ENCODE data around the gene IFNL1.
"Not testable (repeated sequence)": the region's sequence is repeated elsewhere in the genome, so short reads cannot be mapped to it uniquely, and the experiment has no call there.

Gene IFNL1

GRCh38 chr19:39296055-39296645, at the start of gene IFNL1:
Gene IFNL1 (plus strand): TSS chr19:39296407. CDS start chr19:39296422, 15 bp downstream.
- FAIRE-seq = no peak
- DNase-seq (ENCODE audit: insufficient read length, low spot score) = no peak

GRCh38 chr19:39246951-39247669, 49.1 kb upstream of the IFNL1 start:
- no peak for DNase-seq (ENCODE audit: insufficient read length, low spot score)
- FAIRE-seq = no peak

GRCh38 chr19:39247701-39248664, 48.2 kb upstream of the IFNL1 start:
- FAIRE-seq = no peak
- DNase-seq (ENCODE audit: insufficient read length, low spot score) = no peak

GRCh38 chr19:39248806-39249205, 47.4 kb upstream of the IFNL1 start, which contains the start of gene IFNL4:
Gene IFNL4 (minus strand): TSS chr19:39248856.
- FAIRE-seq = no peak
- DNase-seq (ENCODE audit: insufficient read length, low spot score) = no peak

DNA sequence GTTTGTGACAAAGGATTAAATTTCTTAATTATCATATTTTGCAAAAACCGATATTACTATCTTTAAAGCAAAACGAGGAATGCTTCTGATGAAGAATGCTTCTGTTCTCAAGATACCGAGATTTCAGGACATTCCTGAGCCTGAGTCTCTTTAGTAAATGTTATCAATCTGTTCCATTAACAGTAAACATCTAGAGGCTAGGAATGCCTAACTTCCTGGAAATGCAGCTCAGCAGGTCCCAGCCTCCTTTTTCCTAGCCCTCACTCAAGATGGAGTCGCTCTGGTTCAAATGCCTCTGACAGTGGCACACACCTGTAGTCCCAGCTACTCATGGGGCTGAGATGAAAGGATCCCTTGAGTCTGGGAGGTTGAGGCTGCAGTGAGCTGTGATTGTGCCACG, 45.1 kb upstream of the IFNL1 start:
- FAIRE-seq (no peak), DNase-seq (ENCODE audit: insufficient read length, low spot score) (no peak)

DNA sequence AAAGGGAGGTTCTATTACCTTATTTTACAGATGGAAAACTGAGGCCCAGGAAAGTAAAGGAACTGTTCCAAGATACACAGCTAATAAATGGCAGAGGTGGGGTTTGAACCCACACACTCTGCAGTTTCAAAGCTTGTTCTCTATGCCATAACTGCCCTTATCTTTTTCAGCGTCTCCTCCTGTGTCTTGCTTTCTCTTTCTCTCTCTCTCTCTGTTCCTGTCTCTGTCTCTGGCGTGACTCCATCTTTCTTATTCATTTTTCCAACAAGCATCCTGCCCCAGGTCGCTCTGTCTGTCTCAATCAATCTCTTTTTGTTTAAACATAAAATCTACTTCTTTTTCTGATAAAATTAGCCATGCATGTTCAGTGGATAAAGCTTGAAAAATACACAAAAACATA, 44.4 kb upstream of the IFNL1 start:
- FAIRE-seq = no peak
- DNase-seq (ENCODE audit: insufficient read length, low spot score) = no peak

DNA sequence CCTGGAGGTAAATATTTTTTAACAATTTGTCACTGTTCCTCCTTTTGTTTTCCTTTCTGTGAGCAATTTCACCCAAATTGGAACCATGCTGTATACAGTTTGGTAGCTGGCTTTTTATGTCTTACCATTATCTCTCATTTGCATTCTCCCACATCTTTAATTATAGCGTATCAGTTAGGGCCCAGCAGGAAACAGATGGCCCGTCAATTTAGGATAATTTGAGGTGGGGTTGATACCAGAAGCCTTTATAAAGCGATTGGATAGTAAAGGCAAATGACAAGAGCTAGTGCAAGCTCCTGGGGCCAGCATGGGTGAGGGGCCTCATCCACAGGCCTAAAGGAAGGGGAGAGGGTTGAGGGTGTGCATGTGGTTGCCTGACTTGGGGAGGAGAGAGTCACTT, 43.7 kb upstream of the IFNL1 start:
- no peak for FAIRE-seq
- no peak for DNase-seq (ENCODE audit: insufficient read length, low spot score)

- DNase-seq (ENCODE audit: insufficient read length, low spot score) (no peak), FAIRE-seq (no peak)
These were observed 42.6 kb upstream of the IFNL1 start for GRCh38 chr19:39253374-39254149.

GRCh38 chr19:39254531-39255345, 41.5 kb upstream of the IFNL1 start:
- FAIRE-seq = no peak

GRCh38 chr19:39257227-39257626, 39.0 kb upstream of the IFNL1 start:
- DNase-seq (ENCODE audit: insufficient read length, low spot score) (no peak), FAIRE-seq (no peak)

More at GRCh38 chr19:39254531-39255345, 41.5 kb upstream of the IFNL1 start:
- DNase-seq (ENCODE audit: insufficient read length, low spot score) = no peak

DNA sequence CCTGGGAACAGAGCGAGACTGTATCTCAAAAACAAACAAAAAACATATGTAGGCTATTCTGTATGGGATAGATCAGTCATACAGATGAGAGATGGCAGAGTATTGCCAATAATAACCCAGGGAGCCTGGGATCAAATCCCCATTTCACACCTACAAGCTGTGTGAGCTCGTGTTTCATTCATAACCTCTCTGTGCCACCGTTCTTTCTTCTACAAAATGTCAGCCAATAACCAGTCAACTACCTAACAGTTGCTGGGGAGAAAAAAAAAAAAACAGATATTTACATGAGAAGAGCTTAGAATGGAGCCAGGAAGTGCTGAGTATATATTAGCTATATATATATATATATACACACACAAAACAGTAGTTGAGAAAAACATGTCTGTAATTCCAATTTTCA, 34.5 kb upstream of the IFNL1 start:
- no peak for DNase-seq (ENCODE audit: insufficient read length, low spot score)
- FAIRE-seq = no peak

GRCh38 chr19:39262496-39262895, 33.7 kb upstream of the IFNL1 start:
- DNase-seq (ENCODE audit: insufficient read length, low spot score) (no peak), FAIRE-seq (no peak)

- FAIRE-seq (no peak), DNase-seq (ENCODE audit: insufficient read length, low spot score) (no peak)
These were observed 32.3 kb upstream of the IFNL1 start for GRCh38 chr19:39263912-39264305.

- no peak for DNase-seq (ENCODE audit: insufficient read length, low spot score)
- FAIRE-seq = no peak
These were observed 31.6 kb upstream of the IFNL1 start for GRCh38 chr19:39264306-39265290.

DNA sequence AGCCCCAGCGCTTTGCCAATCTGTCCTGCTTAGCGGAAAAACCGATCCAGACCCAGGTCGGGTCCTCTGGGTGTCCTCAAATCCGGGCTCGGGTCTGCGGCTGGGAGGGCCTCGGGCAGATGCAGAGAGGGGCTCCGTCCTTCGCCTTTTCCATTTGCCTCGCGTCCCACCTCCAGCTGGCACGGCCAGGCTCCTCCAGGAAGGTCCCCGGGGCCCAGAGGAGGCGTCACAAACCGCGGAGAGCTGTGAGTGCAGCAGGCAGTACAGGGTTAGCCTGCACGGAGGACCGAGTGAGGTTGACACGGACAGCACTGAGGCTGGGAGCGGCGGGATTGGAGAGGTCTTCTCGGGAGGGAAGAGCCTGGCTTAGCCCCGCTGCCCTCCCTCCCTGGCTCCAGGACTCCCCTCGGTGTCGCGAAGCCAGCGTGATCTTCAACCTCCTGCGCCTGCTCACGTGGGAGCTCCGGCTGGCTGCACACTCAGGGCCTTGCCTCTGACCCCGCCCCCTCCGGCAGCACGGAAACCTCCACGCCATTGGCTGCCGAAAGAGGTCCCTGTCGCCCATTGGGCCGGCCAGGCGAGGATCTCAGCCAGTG, 30.8 kb upstream of the IFNL1 start:
- FAIRE-seq = no peak
- no peak for DNase-seq (ENCODE audit: insufficient read length, low spot score)

DNA sequence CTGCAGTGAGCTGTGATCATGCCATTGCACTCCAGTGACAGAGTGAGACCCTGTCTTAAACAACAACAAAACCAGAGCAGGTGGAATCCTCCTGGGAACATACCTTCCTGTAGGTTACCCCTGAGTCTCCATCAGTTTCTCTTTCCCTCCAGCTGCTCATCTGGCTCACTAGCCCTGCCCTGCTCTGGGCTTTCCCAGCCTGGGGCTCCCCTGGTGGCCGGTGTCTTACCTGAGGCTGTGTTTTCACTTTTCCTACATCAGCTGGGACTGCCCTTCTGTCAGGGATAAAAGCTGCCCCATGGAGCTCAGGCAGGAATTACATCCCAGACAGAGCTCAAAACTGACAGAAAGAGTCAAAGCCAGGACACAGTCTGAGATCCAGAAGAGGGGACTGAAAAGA, 28.1 kb upstream of the IFNL1 start, which contains the start of gene IFNL2:
Gene IFNL2 (plus strand): TSS at position 312 of the 400 bp plus-strand sequence. CDS start 173 bp downstream, outside the sequence.
- DNase-seq (ENCODE audit: insufficient read length, low spot score) = not testable (repeated sequence)
- FAIRE-seq = peak; percentile 74

- not testable (repeated sequence) for FAIRE-seq; DNase-seq (ENCODE audit: insufficient read length, low spot score)
These were observed 27.5 kb upstream of the IFNL1 start for GRCh38 chr19:39268531-39269223.

Measured in HTR-8/SVneo (cell line).